Muscle layer of duodenum (tissue), 2 donors: ENCODE results near the gene POLR3GL.

ENCODE experiments used
- H3K27ac ChIP-seq: one replicate; pipeline ENCODE4 v1.7.0; 2013; ENCODE audit warnings: mild to moderate bottlenecking, low read length
- H3K27me3 ChIP-seq: one replicate; pipeline ENCODE4 v1.7.0; 2013; ENCODE audit warnings: low read depth, mild to moderate bottlenecking, control low read depth, low read length
- H3K36me3 ChIP-seq, 2 donors: one replicate each; pipeline ENCODE4 v1.7.0; 2013; ENCODE audit warnings: low read length in 2 of 2, control low read depth in 1 of 2, mild to moderate bottlenecking in 1 of 2; ENCODE audit not compliant: insufficient read depth in 2 of 2, control insufficient read depth in 1 of 2
- H3K4me1 ChIP-seq, 2 donors: one replicate each; pipeline ENCODE4 v1.7.0; 2013; ENCODE audit warnings: low read length in 2 of 2, mild to moderate bottlenecking in 2 of 2, control low read depth in 1 of 2, moderate library complexity in 1 of 2; ENCODE audit not compliant: insufficient read depth in 2 of 2, control insufficient read depth in 1 of 2
- H3K4me3 ChIP-seq, 2 donors: one replicate each; pipeline ENCODE4 v1.7.0; 2013; ENCODE audit warnings: low read length in 2 of 2, low read depth in 1 of 2, mild to moderate bottlenecking in 1 of 2
- H3K9me3 ChIP-seq, 2 donors: one replicate each; pipeline ENCODE4 v1.7.0; 2013; ENCODE audit warnings: low read length in 2 of 2, control low read depth in 1 of 2, mild to moderate bottlenecking in 1 of 2; ENCODE audit not compliant: control insufficient read depth in 1 of 2
- donor health status: healthy.

The POLR3GL gene

GRCh38 chr1:145961109-145961424 lies 3.4 kb upstream of the POLR3GL start:
- Histone ChIP-seq H3K36me3 (no peaks in the 10 kb centered on the region), H3K4me3 (peak overlapping the region; percentile 80 to 81), H3K27ac (peak overlapping the region; percentile 81), H3K27me3 (peaks cover 4% of the 10 kb centered on the region), H3K4me1 (peaks cover 25 to 57% of the 10 kb centered on the region in 2 donors), H3K9me3 (no peaks in the 10 kb centered on the region)

- H3K9me3 ChIP-seq, result no peaks in the 10 kb centered on the region
- peak overlapping the region; percentile 63 for H3K27ac ChIP-seq
- H3K4me1 ChIP-seq, result peaks cover 23 to 53% of the 10 kb centered on the region in 2 donors
- no peaks in the 10 kb centered on the region for H3K36me3 ChIP-seq
- H3K4me3 ChIP-seq, result peak overlapping the region; percentile 80 to 81
- peaks cover 4% of the 10 kb centered on the region for H3K27me3 ChIP-seq
These were observed 2.9 kb upstream of the POLR3GL start for GRCh38 chr1:145961425-145962156.

- H3K4me3 ChIP-seq, result peak overlapping the region; percentile 80 to 81
- H3K27ac ChIP-seq, result peak overlapping the region; percentile 94
These were observed 2.1 kb upstream of the POLR3GL start for GRCh38 chr1:145962157-145963102.

GRCh38 chr1:145963265-145964019 lies 1.0 kb upstream of the POLR3GL start:
- Histone ChIP-seq H3K27ac (peak overlapping the region; percentile 94), H3K4me1 (peaks cover 19 to 49% of the 10 kb centered on the region in 2 donors), H3K9me3 (peaks cover 0 to 5% of the 10 kb centered on the region in 2 donors), H3K4me3 (peak overlapping the region; percentile 80 to 92), H3K36me3 (no peaks in the 10 kb centered on the region), H3K27me3 (peaks cover 4% of the 10 kb centered on the region)

More at GRCh38 chr1:145962157-145963102, 2.1 kb upstream of the POLR3GL start:
- Histone ChIP-seq H3K27me3 (peaks cover 4% of the 10 kb centered on the region), H3K36me3 (no peaks in the 10 kb centered on the region), H3K9me3 (peaks cover 0 to 2% of the 10 kb centered on the region in 2 donors), H3K4me1 (peaks cover 23 to 53% of the 10 kb centered on the region in 2 donors)

- Histone ChIP-seq H3K4me1 (peaks cover 15 to 32% of the 10 kb centered on the region in 2 donors), H3K27me3 (peaks cover 4% of the 10 kb centered on the region), H3K27ac (peak overlapping the region; percentile 94), H3K9me3 (peaks cover 0 to 5% of the 10 kb centered on the region in 2 donors), H3K4me3 (peak overlapping the region; percentile 64 to 92), H3K36me3 (no peaks in the 10 kb centered on the region)
These were observed 742 bp downstream of the POLR3GL start for GRCh38 chr1:145965119-145965744.

- no peak overlapping the region for H3K4me3 ChIP-seq
- no peak overlapping the region for H3K27ac ChIP-seq
- H3K27me3 ChIP-seq, result no peaks in the 10 kb centered on the region
- peaks cover 15 to 23% of the 10 kb centered on the region in 2 donors for H3K4me1 ChIP-seq
- no peaks in the 10 kb centered on the region for H3K36me3 ChIP-seq
- peaks cover 0 to 5% of the 10 kb centered on the region in 2 donors for H3K9me3 ChIP-seq
These were observed 2.8 kb downstream of the POLR3GL start for GRCh38 chr1:145967288-145967687.

- Histone ChIP-seq H3K9me3 (peaks cover 0 to 1% of the 10 kb centered on the region in 2 donors), H3K4me3 (no peak overlapping the region), H3K36me3 (peaks cover 0 to 7% of the 10 kb centered on the region in 2 donors), H3K27me3 (no peaks in the 10 kb centered on the region), H3K27ac (no peak overlapping the region), H3K4me1 (peaks cover 3 to 6% of the 10 kb centered on the region in 2 donors)
These were observed 8.1 kb downstream of the POLR3GL start for GRCh38 chr1:145972580-145972979.

GRCh38 chr1:145974721-145975120 lies 10.2 kb downstream of the POLR3GL start:
- Histone ChIP-seq H3K4me3 (no peak overlapping the region), H3K9me3 (no peaks in the 10 kb centered on the region), H3K27me3 (no peaks in the 10 kb centered on the region), H3K27ac (no peak overlapping the region), H3K4me1 (peaks cover 9 to 25% of the 10 kb centered on the region in 2 donors), H3K36me3 (peaks cover 0 to 11% of the 10 kb centered on the region in 2 donors)

- no peak overlapping the region for H3K27ac ChIP-seq
- peaks cover 9 to 30% of the 10 kb centered on the region in 2 donors for H3K4me1 ChIP-seq
- no peaks in the 10 kb centered on the region for H3K9me3 ChIP-seq
These were observed 10.7 kb downstream of the POLR3GL start for GRCh38 chr1:145975216-145975615.

GRCh38 chr1:145977016-145977415 lies 12.5 kb downstream of the POLR3GL start:
- H3K36me3 ChIP-seq, result peaks cover 0 to 11% of the 10 kb centered on the region in 2 donors
- H3K9me3 ChIP-seq, result no peaks in the 10 kb centered on the region
- peak overlapping the region; percentile 98 for H3K27ac ChIP-seq
- peaks cover 17 to 36% of the 10 kb centered on the region in 2 donors for H3K4me1 ChIP-seq
- H3K27me3 ChIP-seq, result no peaks in the 10 kb centered on the region
- H3K4me3 ChIP-seq, result peak overlapping the region in 1 of 2 donors; percentile 41

More at GRCh38 chr1:145975216-145975615, 10.7 kb downstream of the POLR3GL start:
- Histone ChIP-seq H3K4me3 (no peak overlapping the region), H3K36me3 (peaks cover 0 to 11% of the 10 kb centered on the region in 2 donors), H3K27me3 (no peaks in the 10 kb centered on the region)
